Breast epithelium (tissue), 4 donors: ENCODE measurements around the gene SH2D6. TPM values are rescaled to one million over a fixed set of nuclear protein-coding genes. Genes with fewer than 3 reads are reported as not detected.

ENCODE experiments used
- DNase-seq, 2 donors: peaks; one replicate each; pipeline ENCODE4 v3.0.0-alpha.2; 2019; ENCODE audit warnings: low spot score in 2 of 2
- H3K27ac ChIP-seq, 2 donors: fragments of 200-600 bp; sonication (generic) in 1 of 2; one replicate each; pipeline ENCODE4 v1.5.1; 2016 to 2019; ENCODE audit warnings: mild to moderate bottlenecking in 1 of 2
- H3K27me3 ChIP-seq, 2 donors: fragments of 200-600 bp; sonication (generic) in 1 of 2; one replicate each; pipeline versions ENCODE4 v1.5.1 to v1.6.0; 2017 to 2019; ENCODE audit warnings: control low read depth in 1 of 2, mild to moderate bottlenecking in 1 of 2
- H3K36me3 ChIP-seq: fragments of 200-600 bp; one replicate; pipeline ENCODE4 v1.5.1; 2019
- H3K4me1 ChIP-seq, 2 donors: fragments of 200-600 bp; sonication (generic); one replicate each; pipeline ENCODE4 v1.5.1; 2016 to 2019; ENCODE audit warnings: control low read depth in 1 of 2
- H3K4me3 ChIP-seq, 3 donors: fragments of 200-600 bp; sonication (generic); 1 replicate in 2 of 3; 2 replicates in 1 of 3; pipeline ENCODE4 v1.5.1; 2016 to 2019; ENCODE audit warnings: mild to moderate bottlenecking in 3 of 3, moderate library complexity in 2 of 3
- H3K9me3 ChIP-seq, 2 donors: fragments of 200-600 bp; sonication (generic) in 1 of 2; one replicate each; pipeline ENCODE4 v1.5.1; 2016 to 2019; ENCODE audit warnings: control low read depth in 1 of 2
- CTCF ChIP-seq, 3 donors: fragments of 450-650 bp; IDR thresholded peaks; one replicate each; pipeline ENCODE4 v1.5.1; 2016 to 2017; ENCODE audit warnings: antibody characterized with exemption in 3 of 3, mild to moderate bottlenecking in 3 of 3, moderate library complexity in 3 of 3
- POLR2A ChIP-seq: fragments of 450-650 bp; IDR thresholded peaks from one replicate; pipeline ENCODE4 v1.6.1; 2016; ENCODE audit warnings: antibody characterized with exemption, mild to moderate bottlenecking, moderate library complexity
- POLR2AphosphoS5 ChIP-seq, 3 donors: sonication (generic); formaldehyde crosslinking; IDR thresholded peaks; one replicate each; pipeline ENCODE4 v1.6.1; 2017; ENCODE audit warnings: antibody characterized with exemption in 3 of 3
- intact Hi-C: fragments of 100-400 bp; cut with DNase I; formaldehyde crosslinking; loops from one replicate; pipeline ENCODE4 v1.15.1; 2023; ENCODE audit warnings: low total_unique reads
- total RNA-seq, 3 donors: library from RNA; depleted of rRNA; stranded (reverse); fragments of >200 nt; gene quantifications; one replicate each; pipeline ENCODE4 v1.1.0, GENCODE V29; 2016

Gene SH2D6
- total RNA-seq, 3 donors from 2014 or later = not detected

- Histone ChIP-seq H3K4me1 (peaks cover 7 to 23% of the 10 kb centered on the region in 2 donors), H3K9me3 (no peaks in the 10 kb centered on the region), H3K27ac (no peak overlapping the region), H3K4me3 (no peak overlapping the region), H3K27me3 (no peaks in the 10 kb centered on the region), H3K36me3 (no peaks in the 10 kb centered on the region)
- DNase-seq = no peak
- intact Hi-C loops = no loop called here
- TF ChIP-seq POLR2AphosphoS5 (IDR thresholded peaks at IDR 0.05) (no peak), POLR2A (no peak), CTCF (IDR thresholded peaks at IDR 0.05) (no peak)
Measured at GRCh38 chr2:85440729-85441128, 22.2 kb downstream of the SH2D6 start.

- Histone ChIP-seq H3K36me3 (no peaks in the 10 kb centered on the region), H3K27me3 (no peaks in the 10 kb centered on the region), H3K9me3 (no peaks in the 10 kb centered on the region), H3K27ac (no peak overlapping the region), H3K4me3 (no peak overlapping the region), H3K4me1 (peaks cover 7 to 19% of the 10 kb centered on the region in 2 donors)
- no peak for TF ChIP-seq POLR2A
- no peak for TF ChIP-seq CTCF (IDR thresholded peaks at IDR 0.05)
- no peak for DNase-seq
- intact Hi-C loops = no loop called here
Measured at GRCh38 chr2:85441864-85442263, 23.4 kb downstream of the SH2D6 start.

GRCh38 chr2:85444629-85445172 lies 26.2 kb downstream of the SH2D6 start:
- Histone ChIP-seq H3K27ac (no peak overlapping the region), H3K27me3 (no peaks in the 10 kb centered on the region), H3K4me1 (no peaks in the 10 kb centered on the region), H3K36me3 (no peaks in the 10 kb centered on the region), H3K9me3 (no peaks in the 10 kb centered on the region), H3K4me3 (no peak overlapping the region)
- intact Hi-C loops = no loop called here
- no peak for TF ChIP-seq POLR2A
- TF ChIP-seq POLR2AphosphoS5 (IDR thresholded peaks at IDR 0.05) = no peak
- no peak for TF ChIP-seq CTCF (IDR thresholded peaks at IDR 0.05)
- no peak for DNase-seq

GRCh38 chr2:85445316-85446295 lies 27.1 kb downstream of the SH2D6 start:
- intact Hi-C loops = no loop called here
- no peak overlapping the region for H3K4me3 ChIP-seq
- peak overlapping the region in 1 of 2 donors; percentile 57 for H3K27ac ChIP-seq
- no peak for TF ChIP-seq POLR2A
- no peak for TF ChIP-seq POLR2AphosphoS5 (IDR thresholded peaks at IDR 0.05)
- no peaks in the 10 kb centered on the region for H3K27me3 ChIP-seq
- no peak for DNase-seq
- H3K9me3 ChIP-seq = no peaks in the 10 kb centered on the region
- no peaks in the 10 kb centered on the region for H3K4me1 ChIP-seq
- H3K36me3 ChIP-seq = no peaks in the 10 kb centered on the region

GRCh38 chr2:85446296-85447221 lies 28.0 kb downstream of the SH2D6 start:
- Histone ChIP-seq H3K9me3 (no peaks in the 10 kb centered on the region), H3K36me3 (no peaks in the 10 kb centered on the region), H3K27me3 (no peaks in the 10 kb centered on the region), H3K4me3 (no peak overlapping the region), H3K27ac (peak overlapping the region in 1 of 2 donors; percentile 57), H3K4me1 (no peaks in the 10 kb centered on the region)
- intact Hi-C loops = no loop called here
- TF ChIP-seq CTCF (IDR thresholded peaks at IDR 0.05) (no peak), POLR2AphosphoS5 (IDR thresholded peaks at IDR 0.05) (no peak), POLR2A (no peak)
- no peak for DNase-seq
